GM12878 (cell line): ENCODE results near the gene HS6ST1. TPM values are rescaled to one million over a fixed set of nuclear protein-coding genes. Genes with fewer than 3 reads are reported as not detected.

ENCODE experiments used
- ATAC-seq: fragments of 200-7000 bp; cut with Tn5 transposase; 3 replicates; pipeline ENCODE4 v1.9.1; 2020; ENCODE audit warnings: mild to moderate bottlenecking, moderate library complexity
- BruUV-seq: library from RNA; stranded (reverse); fragments of 400-500 nt; replicated peaks from 2 replicates; lab custom pipeline; 2021; lab: Mats Ljungman, UMichigan
- CTCF ChIA-PET: fragments of 300-600 bp; sonication (Branson Sonifier 250); formaldehyde crosslinking; extraction: SDS; loops from one replicate; lab custom pipeline; 2021; ENCODE audit warnings: inconsistent platforms; lab: Yijun Ruan, JAX
- POLR2A ChIA-PET: fragments of 350-600 bp; formaldehyde crosslinking; extraction: SDS; loops from one replicate; lab custom pipeline; 2021; ENCODE audit warnings: inconsistent platforms; lab: Charles Lee
- RAD21 ChIA-PET: fragments of 300-600 bp; sonication (Branson Sonifier 250); formaldehyde crosslinking; loops from one replicate; lab custom pipeline; 2023; ENCODE audit warnings: antibody characterized with exemption; ENCODE audit not compliant: unreplicated experiment; lab: Charles Lee
- SMC1A ChIA-PET: fragments of 300-600 bp; sonication (Branson Sonifier 250); formaldehyde crosslinking; loops from one replicate; lab custom pipeline; 2023; ENCODE audit not compliant: unreplicated experiment, uncharacterized antibody; lab: Charles Lee
- DNase-seq: peaks from one replicate; pipeline ENCODE4 v3.0.0-alpha.2; 2011; ENCODE audit warnings: low read depth, low spot score
- FAIRE-seq: peaks from 3 replicates; lab custom pipeline; 2011; peaks lifted over from hg19 to GRCh38; lab: Jason Lieb, UNC
- H2AFZ ChIP-seq: 2 replicates; pipeline ENCODE4 v1.6.0; 2011; ENCODE audit warnings: low read depth, low read length, control low read depth; ENCODE audit not compliant: control insufficient read depth
- H3K27ac ChIP-seq: 2 replicates; pipeline ENCODE4 v1.5.1; 2011; ENCODE audit warnings: control low read depth; ENCODE audit not compliant: control insufficient read depth, insufficient read depth
- H3K27me3 ChIP-seq, 2 experiments: replicated peaks in 1 of 2; 2 replicates each; pipeline versions ENCODE4 v1.6.0 to v1.6.1; 2011; ENCODE audit warnings: low read length in 1 of 2; ENCODE audit not compliant: control insufficient read depth in 2 of 2, insufficient read depth in 2 of 2
- H3K36me3 ChIP-seq, 2 experiments: 2 replicates each; pipeline ENCODE4 v1.5.1; 2011; ENCODE audit warnings: low read length in 1 of 2; ENCODE audit not compliant: control insufficient read depth in 2 of 2, insufficient read depth in 2 of 2
- H3K4me1 ChIP-seq: 2 replicates; pipeline ENCODE4 v1.6.1; 2011; ENCODE audit warnings: mild to moderate bottlenecking, low read length, moderate library complexity, mixed read lengths; ENCODE audit not compliant: control insufficient read depth, insufficient read depth
- H3K4me2 ChIP-seq: 2 replicates; pipeline ENCODE4 v1.6.0; 2011; ENCODE audit warnings: control low read depth; ENCODE audit not compliant: control insufficient read depth, insufficient read depth
- H3K4me3 ChIP-seq: fragments of 200-600 bp; sonication (generic); 2 replicates; pipeline ENCODE4 v1.5.1; 2016
- H3K79me2 ChIP-seq: 2 replicates; pipeline ENCODE4 v1.6.0; 2011; ENCODE audit warnings: low read length; ENCODE audit not compliant: control insufficient read depth, insufficient read depth
- H3K9ac ChIP-seq: 2 replicates; pipeline ENCODE4 v1.8.0; 2011; ENCODE audit warnings: low read length, control low read depth, mixed read lengths; ENCODE audit not compliant: control insufficient read depth, insufficient read depth
- H3K9me3 ChIP-seq: replicated peaks from 3 replicates; pipeline ENCODE4 v1.5.1; 2011; ENCODE audit warnings: mild to moderate bottlenecking, low read length; ENCODE audit not compliant: control insufficient read depth, insufficient read depth
- H4K20me1 ChIP-seq: 2 replicates; pipeline ENCODE4 v1.6.0; 2011; ENCODE audit not compliant: control insufficient read depth, insufficient read depth
- CUX1 ChIP-seq: IDR thresholded peaks from 2 replicates; pipeline ENCODE4 v1.6.1; 2012; ENCODE audit warnings: improper control_type of control experiment, low read depth, low read length; ENCODE audit not compliant: insufficient replicate concordance
- GATAD2B ChIP-seq: fragments of 450-650 bp; conservative IDR thresholded peaks from 2 replicates; pipeline ENCODE4 v1.6.1; 2017; ENCODE audit warnings: low read depth, mild to moderate bottlenecking, moderate library complexity
- IKZF1 ChIP-seq: fragments of 450-650 bp; conservative IDR thresholded peaks from 2 replicates; pipeline ENCODE4 v1.6.1; 2017; ENCODE audit warnings: antibody characterized with exemption, mild to moderate bottlenecking
- MYB ChIP-seq: fragments of 150-350 bp; IDR thresholded peaks from 2 replicates; pipeline ENCODE4 v1.6.1; 2014; ENCODE audit warnings: mild to moderate bottlenecking, low read depth, low read length, borderline replicate concordance
- NBN ChIP-seq: fragments of 450-650 bp; IDR thresholded peaks from 2 replicates; pipeline ENCODE4 v1.6.1; 2016
- NR2C1 ChIP-seq: fragments of 450-650 bp; IDR thresholded peaks from 2 replicates; pipeline ENCODE4 v1.6.1; 2017; ENCODE audit warnings: antibody characterized with exemption, mild to moderate bottlenecking, moderate library complexity
- NR2F1 ChIP-seq: fragments of 450-650 bp; conservative IDR thresholded peaks from 2 replicates; pipeline ENCODE4 v1.6.1; 2017; ENCODE audit warnings: mild to moderate bottlenecking
- RAD21 ChIP-seq: IDR thresholded peaks from 2 replicates; pipeline ENCODE4 v1.6.1; 2011; ENCODE audit warnings: mild to moderate bottlenecking, low read depth, low read length, moderate library complexity; ENCODE audit not compliant: insufficient read depth
- RB1 ChIP-seq: fragments of 450-650 bp; formaldehyde crosslinking; IDR thresholded peaks from 2 replicates; pipeline ENCODE4 v1.6.1; 2017; ENCODE audit warnings: mild to moderate bottlenecking, borderline replicate concordance
- ZNF592 ChIP-seq: fragments of 450-650 bp; IDR thresholded peaks from 2 replicates; pipeline ENCODE4 v1.6.1; 2017; ENCODE audit warnings: mild to moderate bottlenecking, moderate library complexity
- ZSCAN29 ChIP-seq: fragments of 450-650 bp; IDR thresholded peaks from 2 replicates; pipeline ENCODE4 v1.6.1; 2017; ENCODE audit warnings: mild to moderate bottlenecking, moderate library complexity
- WGBS: methylation state at CpG from one replicate; pipeline ENCODE4 v1.1.6; 2016; ENCODE audit warnings: low lambda C conversion rate; ENCODE audit not compliant: insufficient replicate concordance, insufficient coverage; ENCODE audit errors: missing lambda C conversion rate; 5-methylcytosine and 5-hydroxymethylcytosine counted together
- in situ Hi-C: fragments of 300-500 bp; cut with MboI; formaldehyde crosslinking; loops from 9 replicates; pipeline ENCODE4 v1.14.3; 2018; ENCODE audit warnings: mixed read lengths
- intact Hi-C: fragments of 100-400 bp; cut with micrococcal nuclease; formaldehyde crosslinking; loops from one replicate; pipeline ENCODE4 v1.14.2; 2022; ENCODE audit not compliant: unreplicated experiment
- polyA plus RNA-seq, 11 experiments: library from polyadenylated mRNA; depleted of rRNA in 4 of 11; unstranded in 6 of 11; stranded (reverse) in 5 of 11; fragments of >200 nt; fragmentation: Nextera tagmentation in 4 of 11; fragmentation: Illumina TruSeq in 1 of 11; extraction: Ambion mirVana in 4 of 11; extraction: Trizol in 1 of 11; gene quantifications; 1 replicate in 1 of 11; 2 replicates in 10 of 11; pipeline versions ENCODE4 v1.2.1 to v1.2.3, GENCODE V29; 2011 to 2016; ENCODE audit warnings: inconsistent platforms in 2 of 11, missing spikeins in 2 of 11, low read depth in 1 of 11
- total RNA-seq, 4 experiments: library from RNA; depleted of rRNA in 3 of 4; stranded (reverse); fragments of >200 nt in 3 of 4; fragmentation: Illumina TruSeq in 1 of 4; extraction: Trizol in 1 of 4; gene quantifications; 2 replicates each; pipeline versions ENCODE4 v1.2.1 to v1.2.3, GENCODE V29; 2013 to 2021

Gene HS6ST1
- total and polyA plus RNA-seq, 10 of the 15 experiments (the other 5 are each of a cell fraction or from before 2014, with no cell fraction given), result 0.48 to 17.0 (median 4.7) TPM

DNA sequence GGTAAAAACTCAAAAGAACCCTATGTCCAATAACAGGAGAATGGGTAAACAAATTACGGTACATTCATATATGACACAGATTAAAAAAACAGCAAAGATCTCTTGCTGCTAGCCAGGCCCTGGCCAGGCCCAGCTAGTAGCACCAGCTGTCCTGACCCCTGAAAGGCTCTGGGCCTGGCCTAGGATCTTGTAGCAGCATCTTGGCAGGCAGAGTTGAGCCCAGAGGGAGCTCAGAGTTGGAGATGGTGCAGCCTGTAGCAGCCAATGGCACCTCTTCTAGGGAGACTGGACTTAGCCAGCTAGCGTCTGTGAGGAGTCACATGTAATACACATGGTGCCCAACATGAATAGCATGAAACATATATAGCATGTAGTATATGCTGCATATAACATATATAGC, 69.1 kb downstream of the HS6ST1 start:
- intact Hi-C loops, result no loop called here
- ChIA-PET POLR2A (no interaction called here), CTCF (no interaction called here), SMC1A (no interaction called here), RAD21 (no interaction called here)
- no peaks in the 10 kb centered on the region for H3K36me3 ChIP-seq
- ATAC-seq, result no peak
- H2AFZ ChIP-seq, result no peak overlapping the region
- H3K4me1 ChIP-seq, result no peaks in the 10 kb centered on the region
- no peaks in the 10 kb centered on the region for H4K20me1 ChIP-seq
- BruUV-seq, result no TSS peak
- no peak overlapping the region for H3K4me2 ChIP-seq
- no peaks in the 10 kb centered on the region for H3K27me3 ChIP-seq
- H3K27ac ChIP-seq, result no peak overlapping the region
- DNase-seq, result no peak
- FAIRE-seq, result no peak
- no peak overlapping the region for H3K9ac ChIP-seq
- no peak overlapping the region for H3K4me3 ChIP-seq
- H3K79me2 ChIP-seq, result no peaks in the 10 kb centered on the region
- TF ChIP-seq RAD21 (no peak), ZNF592 (no peak), NR2F1 (no peak), NBN (no peak), CUX1 (no peak), IKZF1 (no peak), MYB (no peak), ZSCAN29 (no peak), GATAD2B (no peak), RB1 (no peak), NR2C1 (no peak)
- no peaks in the 10 kb centered on the region for H3K9me3 ChIP-seq
- 64% methylated on average over 2 of the region's 2 CpGs for WGBS
- in situ Hi-C loops, result no loop called here
